HG03469 (cell line): ENCODE data around the gene ZNF592.

Source experiments
- ATAC-seq: cut with Tn5 transposase; IDR thresholded peaks from one replicate; pipeline ENCODE4 v1.9.1; 2021; ENCODE audit warnings: mild to moderate bottlenecking, moderate library complexity, moderate number of reproducible peaks; ENCODE audit not compliant: unreplicated experiment

ZNF592 gene

GRCh38 chr15:84773716-84774115 lies 25.3 kb downstream of the ZNF592 start:
- no peak for ATAC-seq

DNA sequence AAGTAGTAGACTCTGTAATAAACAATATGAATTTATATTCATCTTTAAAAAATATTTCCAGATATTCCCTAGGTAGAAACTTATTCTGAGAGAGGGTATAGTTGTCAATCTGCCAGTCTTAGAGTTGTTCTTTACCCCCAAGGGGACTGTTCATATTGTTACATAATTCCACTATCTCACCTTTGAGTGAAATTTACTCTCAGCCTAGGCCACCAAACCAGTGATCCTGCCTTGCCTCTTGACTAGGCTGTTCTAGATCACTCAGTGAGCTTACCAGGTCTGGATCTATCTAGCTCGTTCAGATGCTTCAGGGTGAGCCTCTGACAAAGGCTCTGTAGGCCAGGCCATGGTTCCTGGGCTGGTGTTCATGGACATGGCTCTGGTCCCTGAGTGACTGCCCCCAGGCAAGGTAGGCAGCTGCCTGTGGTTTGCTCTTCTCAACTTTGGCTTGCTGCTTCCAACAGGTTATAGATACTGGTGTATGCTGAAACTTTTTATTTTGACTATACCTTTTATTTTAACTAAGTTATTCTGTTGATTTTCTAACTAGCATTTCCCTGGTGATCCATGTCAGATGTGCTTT lies 27.6 kb downstream of the ZNF592 start:
- no peak for ATAC-seq

DNA sequence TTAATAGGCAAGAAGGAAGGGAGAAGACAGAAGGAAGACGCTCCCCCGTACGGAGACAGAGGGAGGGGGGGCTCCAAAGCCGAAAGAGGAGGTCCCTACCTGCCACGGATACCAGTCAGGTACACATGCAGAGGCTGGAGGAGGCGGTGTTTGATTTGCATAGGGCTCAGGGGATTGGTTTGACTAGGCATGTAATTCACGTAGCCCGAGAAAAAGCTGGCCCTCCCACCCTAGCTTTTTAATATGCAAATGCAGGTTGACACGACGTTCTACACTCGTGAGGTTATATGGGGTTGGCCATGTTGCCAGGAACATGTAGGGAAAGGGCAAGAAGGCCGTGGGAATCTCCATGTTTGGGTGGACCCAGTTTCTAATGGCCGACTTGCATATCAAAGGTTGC lies 29.8 kb downstream of the ZNF592 start:
- no peak for ATAC-seq

GRCh38 chr15:84780492-84780891 lies 32.1 kb downstream of the ZNF592 start:
- no peak for ATAC-seq

GRCh38 chr15:84781495-84781894 lies 33.1 kb downstream of the ZNF592 start:
- ATAC-seq, result no peak

- no peak for ATAC-seq
These were observed 34.0 kb downstream of the ZNF592 start for GRCh38 chr15:84782346-84782745.

DNA sequence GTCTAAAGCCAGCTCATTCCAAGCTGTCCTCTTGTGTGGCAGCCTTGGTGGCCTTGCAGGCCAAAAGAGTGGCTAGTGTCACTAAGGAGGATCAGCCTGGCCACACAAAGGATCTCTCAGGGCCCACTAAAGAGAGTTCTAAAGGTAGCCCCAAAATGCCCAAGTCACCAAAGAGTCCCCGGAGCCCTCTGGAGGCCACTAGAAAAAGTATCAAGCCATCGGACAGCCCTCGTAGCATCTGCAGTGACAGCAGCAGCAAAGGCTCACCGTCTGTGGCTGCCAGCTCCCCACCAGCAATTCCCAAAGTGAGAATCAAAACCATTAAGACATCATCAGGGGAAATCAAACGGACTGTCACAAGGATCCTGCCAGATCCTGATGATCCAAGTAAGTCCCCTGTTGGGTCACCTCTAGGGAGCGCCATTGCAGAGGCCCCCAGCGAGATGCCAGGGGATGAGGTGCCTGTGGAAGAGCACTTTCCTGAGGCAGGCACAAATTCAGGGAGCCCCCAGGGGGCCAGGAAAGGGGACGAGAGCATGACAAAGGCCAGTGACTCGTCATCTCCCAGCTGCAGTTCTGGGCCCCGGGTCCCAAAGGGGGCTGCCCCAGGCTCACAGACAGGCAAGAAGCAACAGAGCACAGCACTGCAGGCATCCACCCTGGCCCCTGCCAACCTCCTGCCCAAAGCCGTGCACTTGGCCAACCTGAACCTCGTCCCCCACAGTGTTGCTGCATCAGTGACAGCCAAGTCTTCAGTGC lies 35.3 kb downstream of the ZNF592 start:
- ATAC-seq, result no peak

- no peak for ATAC-seq
These were observed 35.9 kb downstream of the ZNF592 start for GRCh38 chr15:84784262-84784661.

DNA sequence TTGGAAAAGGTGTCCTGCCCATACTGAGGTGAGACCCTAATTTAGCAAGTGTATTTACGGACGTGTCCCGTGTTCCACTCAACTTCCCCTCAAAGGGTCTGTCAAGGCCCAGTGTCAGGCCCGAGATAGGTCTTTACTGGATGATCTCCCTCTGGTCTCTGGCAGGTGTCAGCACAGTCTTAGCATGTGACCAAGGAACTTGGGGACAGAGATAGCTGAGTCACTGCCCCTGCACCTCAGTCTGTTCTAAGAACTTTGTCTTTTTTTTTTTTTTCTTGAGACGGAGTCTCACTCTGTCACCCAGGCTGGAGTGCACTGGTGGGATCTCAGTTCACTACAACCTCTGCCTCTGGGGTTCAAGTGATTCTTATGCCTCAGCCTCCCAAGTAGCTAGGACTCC lies 36.7 kb downstream of the ZNF592 start:
- no peak for ATAC-seq

DNA sequence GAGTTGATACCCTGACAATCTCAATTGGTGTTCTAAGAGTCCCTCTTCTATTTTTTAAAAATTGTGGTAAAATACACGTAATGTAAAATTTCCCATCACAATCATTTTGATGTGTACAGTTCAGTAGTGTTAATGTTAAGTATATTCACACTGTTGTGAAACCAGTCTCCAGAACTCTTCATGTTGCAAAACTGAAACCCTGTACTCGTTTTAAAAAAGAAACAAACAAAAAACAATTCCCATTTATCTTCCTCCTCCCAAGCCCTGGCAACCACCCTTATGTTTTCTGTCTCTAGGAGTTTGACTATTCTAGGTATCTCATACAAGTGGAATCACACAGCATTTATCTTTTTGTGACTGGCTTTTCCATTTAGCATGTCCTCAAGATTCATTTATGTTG lies 40.1 kb downstream of the ZNF592 start:
- no peak for ATAC-seq

DNA sequence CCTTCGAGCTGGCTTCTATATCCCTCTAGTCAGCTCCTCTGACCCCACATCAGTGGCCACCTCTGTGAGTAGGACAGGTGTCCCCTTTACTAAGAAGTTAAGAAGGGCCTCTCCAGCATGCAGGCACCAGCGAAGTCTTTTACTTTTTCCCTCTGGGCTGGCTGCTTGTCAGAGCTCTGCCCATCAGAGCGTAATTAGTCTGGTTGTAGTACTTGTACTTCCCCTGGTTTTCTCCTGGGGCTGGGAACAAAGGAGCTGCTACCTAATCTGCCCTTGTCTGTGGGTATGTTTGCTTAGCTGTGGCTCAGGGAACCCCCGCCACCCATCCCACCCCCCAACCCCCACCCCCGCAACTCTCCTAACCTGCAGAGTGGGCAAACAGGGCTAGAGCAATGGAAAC lies 41.4 kb downstream of the ZNF592 start:
- ATAC-seq, result no peak

- no peak for ATAC-seq
These were observed 42.3 kb downstream of the ZNF592 start for GRCh38 chr15:84790676-84791075.

DNA sequence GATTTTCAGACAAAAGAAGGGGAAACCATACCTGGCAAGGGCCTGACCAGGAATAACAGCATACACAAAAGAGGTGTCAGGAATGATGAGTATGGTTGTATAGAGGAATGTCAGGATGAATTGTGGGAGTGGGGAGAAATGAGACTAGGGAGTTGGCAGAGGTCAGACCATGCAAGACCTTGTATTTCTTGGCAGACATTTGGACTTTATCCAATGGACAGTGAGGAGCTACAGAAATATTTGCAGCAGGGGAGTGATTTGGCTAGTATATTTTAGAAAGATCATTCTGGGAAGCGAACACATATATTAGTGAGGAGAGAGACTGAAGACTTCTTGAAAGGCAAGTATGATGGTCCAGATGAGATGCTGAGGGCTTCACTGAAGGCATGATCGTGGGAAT lies 43.4 kb downstream of the ZNF592 start:
- no peak for ATAC-seq

- ATAC-seq, result no peak
These were observed 45.2 kb downstream of the ZNF592 start for GRCh38 chr15:84793431-84794161.

DNA sequence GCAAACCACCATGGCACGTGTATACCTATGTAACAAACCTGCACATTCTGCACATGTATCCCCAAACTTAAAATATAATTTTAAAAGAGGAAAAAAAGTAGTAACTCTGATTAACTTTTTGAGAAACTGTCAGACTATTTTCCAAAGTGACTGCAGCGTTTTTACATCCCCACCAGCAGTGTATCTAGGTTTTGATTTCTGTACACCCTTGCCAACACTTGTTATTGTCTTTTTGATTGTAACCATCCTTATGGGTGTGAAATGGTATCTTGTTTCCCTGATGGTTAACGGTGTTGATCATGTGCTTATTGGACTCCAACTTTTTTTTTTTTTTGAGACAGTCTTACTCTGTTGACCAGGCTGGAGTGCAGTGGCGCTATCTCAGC lies 45.8 kb downstream of the ZNF592 start:
- ATAC-seq, result no peak

DNA sequence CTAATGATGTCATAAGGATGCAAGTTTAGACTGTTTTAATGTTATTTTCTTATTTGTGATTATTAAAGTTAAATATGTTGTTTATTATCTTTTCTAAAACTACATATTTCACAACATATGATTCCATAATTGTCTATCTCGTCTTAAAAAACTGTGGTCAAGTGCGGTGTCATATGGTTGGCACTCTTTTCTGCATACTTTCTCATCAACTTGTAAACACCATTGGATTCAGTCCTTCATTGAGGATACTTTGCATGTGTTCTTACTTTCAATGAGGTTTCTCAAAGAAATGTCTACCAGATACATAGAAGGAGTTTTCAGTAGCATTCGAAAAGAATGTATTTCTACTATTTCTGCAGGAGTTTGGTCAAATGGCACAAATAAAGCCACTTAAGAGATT lies 46.8 kb downstream of the ZNF592 start:
- ATAC-seq, result no peak

GRCh38 chr15:84797212-84797611 lies 48.8 kb downstream of the ZNF592 start:
- no peak for ATAC-seq

DNA sequence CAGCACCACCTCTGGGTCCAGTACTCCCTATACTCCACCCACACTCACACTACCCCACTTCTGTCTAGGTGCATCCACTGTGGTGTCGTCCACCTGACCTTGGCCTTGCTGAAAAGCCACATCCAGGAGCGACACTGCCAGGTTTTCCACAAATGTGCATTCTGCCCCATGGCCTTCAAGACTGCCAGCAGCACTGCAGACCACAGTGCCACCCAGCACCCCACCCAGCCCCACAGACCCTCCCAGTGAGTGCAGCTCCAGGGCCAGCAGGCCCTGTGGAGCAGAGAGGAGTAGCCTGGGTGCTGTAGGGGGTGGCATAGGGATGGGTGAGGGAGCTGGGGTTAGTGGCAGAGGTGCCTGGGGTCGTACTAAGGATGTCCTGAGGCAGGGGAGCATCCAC lies 49.4 kb downstream of the ZNF592 start:
- no peak for ATAC-seq

GRCh38 chr15:84798436-84798946 lies 50.1 kb downstream of the ZNF592 start:
- no peak for ATAC-seq

DNA sequence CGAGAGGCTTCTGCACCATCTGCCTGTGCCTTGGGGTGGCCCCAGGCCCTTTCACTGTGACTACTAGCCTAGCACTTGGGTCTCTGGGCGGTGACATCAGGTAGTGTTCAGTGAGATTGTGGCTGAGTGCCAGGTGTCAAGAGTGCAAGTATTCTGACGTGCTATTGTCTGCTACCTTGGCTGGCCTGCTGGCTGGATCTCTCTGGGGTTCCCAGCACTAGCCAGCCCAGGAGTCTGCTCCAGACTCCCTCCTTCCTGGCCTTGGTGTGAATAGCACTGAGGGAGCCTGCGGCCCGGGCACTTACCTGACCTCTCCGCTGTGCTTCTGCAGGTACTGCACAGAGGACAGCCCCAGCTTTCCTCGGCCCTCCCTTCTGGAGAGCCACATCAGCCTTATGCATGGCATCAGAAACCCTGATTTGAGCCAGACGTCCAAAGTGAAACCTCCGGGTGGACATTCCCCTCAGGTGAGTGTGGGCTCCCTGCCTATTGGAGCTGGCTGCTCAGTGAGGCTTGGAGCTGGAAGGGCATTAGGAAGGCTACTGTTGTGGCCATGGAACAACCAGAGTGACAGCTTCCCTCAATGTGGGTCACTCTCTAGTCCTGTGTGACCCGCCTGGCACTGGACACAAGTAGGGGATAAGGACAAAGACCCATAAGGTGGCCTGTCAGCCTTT lies 51.3 kb downstream of the ZNF592 start:
- ATAC-seq, result no peak

DNA sequence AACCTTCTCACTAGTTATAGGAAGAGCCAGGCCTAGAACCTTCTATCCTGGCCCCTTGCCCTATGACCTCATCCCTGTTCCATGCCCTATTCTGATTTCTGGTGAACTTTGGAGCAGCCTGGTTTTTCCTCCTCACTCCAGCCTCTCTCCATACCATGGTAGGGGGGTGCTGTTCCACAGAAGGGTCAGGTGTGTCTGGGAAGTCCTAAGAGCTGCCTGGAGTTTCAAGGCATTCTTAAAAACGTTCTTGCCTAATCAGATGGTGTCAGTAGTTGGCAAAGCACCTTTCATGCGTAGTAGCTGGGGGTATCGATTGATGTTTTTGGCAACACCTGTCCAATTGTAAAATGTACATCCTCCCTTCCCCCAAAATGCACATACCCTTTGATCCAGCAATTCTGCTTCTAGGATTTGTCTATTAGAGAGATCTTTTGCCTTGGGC lies 52.0 kb downstream of the ZNF592 start:
- ATAC-seq, result no peak
